Anterior cingulate cortex (tissue), 58 donors: ENCODE data around the gene SPIRE1.
A peak's percentile ranks its signal among the peaks of the same experiment; 100 is the strongest.
"Not testable (repeated sequence)": the region's sequence is repeated elsewhere in the genome, so short reads cannot be mapped to it uniquely, and the experiment has no call there.

Source experiments
- DNase-seq, 58 donors: peaks; one replicate each; lab custom pipeline; 2025; lab: John Stamatoyannopoulos, UW

The SPIRE1 gene

DNA sequence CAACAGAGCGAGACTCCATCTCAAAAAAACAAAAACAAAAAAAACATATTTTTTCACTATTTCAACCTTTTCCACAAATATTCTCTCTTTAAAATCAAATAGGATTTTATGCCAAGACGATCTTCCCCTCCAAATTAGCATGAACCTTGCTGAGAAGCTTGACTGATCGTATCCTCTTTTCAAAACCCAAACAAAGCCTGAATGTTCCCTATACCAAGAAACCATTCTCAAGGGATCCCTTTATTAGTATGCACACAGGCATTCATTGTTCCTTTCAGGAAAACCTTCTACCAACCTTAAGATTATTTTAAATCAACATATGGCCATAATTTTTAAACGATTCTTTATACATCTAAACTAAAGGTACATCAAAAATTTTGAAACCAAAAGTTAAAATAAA is 6.3 kb downstream of the SPIRE1 start:
- DNase-seq, result no peak

DNA sequence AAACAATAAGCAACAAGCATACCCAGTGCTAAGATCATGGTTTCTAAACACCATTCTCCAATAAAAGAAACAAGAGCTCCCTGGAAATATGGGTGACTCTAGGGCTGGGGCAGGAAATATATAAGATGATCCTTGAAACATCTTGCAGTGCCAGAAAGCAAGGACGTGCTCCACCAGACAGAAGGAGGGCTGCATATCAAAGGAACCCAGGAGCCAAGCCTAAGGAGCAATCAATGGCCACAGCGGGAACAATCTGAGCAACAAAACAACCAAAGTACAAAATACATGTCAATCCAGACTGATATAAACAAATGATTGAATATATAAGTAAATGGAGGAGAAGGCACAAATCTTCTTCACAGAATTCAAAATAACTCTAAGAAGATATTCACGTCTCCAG is 10.1 kb downstream of the SPIRE1 start:
- no peak for DNase-seq

DNA sequence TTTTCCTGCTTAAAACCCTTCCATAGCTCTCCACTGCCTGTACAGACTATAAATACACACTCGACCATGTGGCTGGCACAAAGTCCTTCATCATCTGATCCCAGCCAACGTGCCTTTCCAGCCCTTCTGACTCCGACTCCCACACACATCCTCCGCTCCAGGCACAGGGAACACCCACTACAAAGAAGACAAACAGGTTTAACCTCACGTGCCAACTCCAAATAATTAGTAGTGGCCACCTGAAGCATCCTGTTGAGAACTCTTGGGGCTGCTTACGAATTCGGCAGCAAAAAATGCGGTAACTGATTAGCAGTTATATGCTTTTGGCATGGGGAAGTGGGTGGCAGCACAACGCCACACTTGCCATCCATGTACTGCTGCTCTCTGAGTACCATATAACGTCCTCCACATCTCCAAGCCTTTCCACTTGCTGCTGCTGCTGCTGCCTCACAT is 12.1 kb downstream of the SPIRE1 start:
- peak in 37 of 58 donors; percentile 5 to 72 (median 24) for DNase-seq

DNA sequence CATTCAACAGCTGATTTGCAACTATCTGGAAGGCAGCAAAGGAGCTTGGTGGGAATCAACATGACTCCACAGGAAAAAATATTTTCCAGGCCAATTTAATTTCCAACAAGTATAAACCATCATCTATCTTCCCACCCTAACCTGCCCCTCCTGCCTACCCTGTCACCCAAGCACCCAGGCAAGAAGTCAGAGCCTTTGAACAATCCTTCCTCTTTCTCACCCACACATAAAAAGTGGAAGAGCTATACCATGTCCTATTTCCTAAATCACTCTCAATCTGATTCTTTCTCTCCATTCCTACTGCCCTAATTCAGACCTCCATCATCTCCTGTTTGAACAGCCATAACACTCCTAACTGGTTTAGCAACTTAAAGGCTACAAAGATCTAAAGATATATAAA is 12.7 kb downstream of the SPIRE1 start:
- no peak for DNase-seq

GRCh38 chr18:12643756-12644155 is 14.2 kb downstream of the SPIRE1 start:
- not testable (repeated sequence) for DNase-seq

GRCh38 chr18:12640881-12641200 is 17.1 kb downstream of the SPIRE1 start:
- no peak for DNase-seq

GRCh38 chr18:12639990-12640880 is 17.7 kb downstream of the SPIRE1 start:
- peak in 2 of 58 donors; percentile 6 to 10 for DNase-seq

DNA sequence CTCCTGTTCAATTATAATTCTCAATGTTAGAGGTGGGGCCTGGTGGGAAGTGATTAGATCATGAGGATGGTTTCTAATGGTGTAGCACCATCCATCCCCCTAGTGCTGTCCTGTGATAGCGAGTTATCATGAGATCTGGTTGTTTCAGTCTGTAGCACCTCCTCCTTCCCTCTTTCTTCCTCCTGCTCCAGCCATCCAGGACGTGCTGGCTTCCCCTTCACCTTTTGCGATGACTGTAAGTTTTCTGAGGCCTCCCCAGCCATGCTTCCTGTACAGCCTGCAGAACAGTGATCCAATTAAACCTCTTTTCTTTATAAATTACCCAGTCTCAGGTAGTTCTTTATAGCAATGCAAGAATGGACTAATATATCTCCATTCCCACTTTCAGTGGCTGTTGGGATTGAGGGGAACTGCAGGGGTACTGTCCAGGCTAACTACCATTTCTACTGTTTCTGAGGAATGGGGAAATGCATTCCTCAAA is 19.2 kb downstream of the SPIRE1 start:
- DNase-seq, result no peak

DNA sequence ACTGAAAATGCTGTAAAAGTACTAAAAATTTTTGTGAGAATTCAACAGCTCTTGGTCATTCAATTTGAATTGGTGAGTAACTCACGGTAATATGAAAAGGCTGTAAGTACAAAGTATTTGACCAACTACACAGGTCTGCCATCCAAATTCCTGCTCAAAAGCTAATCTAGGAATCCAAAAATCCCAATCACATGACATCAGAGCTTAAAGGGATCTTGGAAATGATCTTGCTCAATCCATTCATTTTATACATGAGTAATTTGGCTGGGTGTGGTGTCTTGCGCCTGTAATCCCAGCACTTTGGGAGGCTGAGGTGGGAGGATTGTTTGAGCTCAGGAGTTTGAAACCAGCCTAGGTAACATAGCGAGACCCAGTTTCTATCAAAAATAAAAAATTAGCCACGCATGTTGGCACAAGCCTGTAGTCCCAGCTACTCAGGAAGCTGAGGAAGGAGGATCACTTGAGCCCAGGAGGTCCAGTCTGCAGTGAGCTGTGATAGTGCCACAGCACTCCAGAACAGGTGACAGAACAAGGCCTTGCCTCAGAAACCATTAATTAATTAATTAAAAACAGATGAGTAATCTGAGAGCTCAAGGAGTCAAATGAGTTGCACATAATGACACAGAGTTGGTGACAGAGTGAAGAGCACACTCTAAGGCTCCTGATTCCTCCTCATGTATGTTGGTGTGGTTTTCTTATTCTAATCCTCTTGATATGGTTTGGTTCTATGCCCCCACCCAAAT is 19.8 kb downstream of the SPIRE1 start:
- DNase-seq, result no peak

- no peak for DNase-seq
Measured at GRCh38 chr18:12637393-12637792, 20.5 kb downstream of the SPIRE1 start.

- no peak for DNase-seq
Measured at GRCh38 chr18:12631831-12632477, 26.0 kb downstream of the SPIRE1 start.

- DNase-seq, result no peak
Measured at GRCh38 chr18:12630136-12630535, 27.8 kb downstream of the SPIRE1 start.

DNA sequence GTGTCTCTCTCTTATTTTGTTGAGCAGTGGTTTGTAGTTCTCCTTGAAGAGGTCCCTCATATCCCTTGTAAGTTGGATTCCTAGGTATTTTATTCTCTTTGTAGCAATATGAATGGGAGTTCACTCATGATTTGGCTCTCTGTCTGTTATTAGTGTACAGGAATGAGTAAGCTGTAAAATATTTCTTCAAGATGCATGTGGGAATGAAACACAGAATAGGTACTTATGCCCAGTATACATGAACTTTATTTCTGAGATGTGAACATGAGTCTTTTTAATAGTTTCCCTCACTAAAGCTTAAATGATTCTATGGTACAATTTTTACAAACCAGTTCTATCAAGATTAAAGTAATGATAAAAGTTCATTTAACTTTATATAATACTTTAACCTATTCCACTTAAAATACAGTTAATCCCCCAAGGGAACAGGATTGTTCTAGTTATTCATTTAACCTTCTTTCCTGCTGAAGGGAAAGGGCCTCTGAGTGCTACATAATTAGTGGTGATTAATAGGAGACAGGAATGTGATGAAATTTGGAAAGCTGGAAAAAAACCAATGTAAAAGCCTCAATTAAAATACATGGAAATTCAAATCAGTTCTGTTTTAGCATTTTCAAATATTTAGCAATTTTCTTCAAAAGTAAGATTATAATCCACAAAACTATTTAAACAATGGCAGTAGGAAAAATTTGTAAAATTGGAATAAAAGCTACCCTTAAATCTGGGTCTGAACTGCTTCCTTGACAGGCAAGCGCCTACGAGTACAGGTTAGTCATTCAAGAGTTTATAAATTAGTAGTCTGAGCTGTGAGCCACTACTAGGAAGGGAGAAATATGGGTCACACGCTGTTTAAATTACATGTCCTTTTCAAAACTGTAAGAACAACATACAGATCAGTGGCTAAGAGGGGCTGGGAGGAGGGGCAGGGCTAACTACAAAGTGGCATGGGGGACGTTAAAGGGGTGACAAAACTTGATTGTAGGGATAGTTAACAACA is 28.9 kb downstream of the SPIRE1 start:
- no peak for DNase-seq

DNA sequence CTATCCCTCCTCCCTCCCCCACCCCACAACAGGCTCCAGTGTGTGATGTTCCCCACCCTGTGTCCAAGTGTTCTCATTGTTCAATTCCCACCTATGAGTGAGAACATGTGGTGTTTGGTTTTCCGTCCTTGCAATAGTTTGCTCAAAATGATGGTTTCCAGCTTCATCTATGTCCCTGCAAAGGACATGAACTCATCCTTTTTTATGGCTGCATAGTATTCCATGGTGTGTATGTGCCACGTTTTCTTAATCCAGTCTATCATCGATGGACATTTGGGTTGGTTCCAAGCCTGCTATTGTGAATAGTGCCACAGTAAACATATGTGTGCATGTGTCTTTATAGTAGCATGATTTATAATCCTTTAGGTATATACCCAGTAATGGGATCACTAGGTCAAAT is 30.7 kb downstream of the SPIRE1 start:
- DNase-seq, result not testable (repeated sequence)

DNA sequence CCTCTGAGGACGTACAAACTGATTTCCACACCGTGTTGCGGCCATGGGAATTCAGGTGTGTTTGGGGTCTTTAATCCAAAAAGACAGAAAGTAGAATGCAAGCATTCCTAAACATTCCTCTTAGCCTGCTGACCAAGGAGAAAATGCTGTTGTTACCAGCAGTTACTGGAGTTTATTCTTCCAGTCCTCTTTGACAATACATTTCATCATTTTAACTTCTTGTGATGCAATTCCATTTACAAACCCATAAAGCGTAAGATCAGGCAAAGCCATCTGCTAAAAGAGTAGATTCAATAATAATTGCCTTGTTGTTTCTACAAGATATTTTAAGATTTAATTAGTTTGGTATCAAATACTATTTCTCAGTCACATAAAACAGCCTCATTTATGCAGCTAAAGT is 32.7 kb downstream of the SPIRE1 start:
- no peak for DNase-seq

- DNase-seq, result no peak
Measured at GRCh38 chr18:12621742-12622306, 36.1 kb downstream of the SPIRE1 start.

DNA sequence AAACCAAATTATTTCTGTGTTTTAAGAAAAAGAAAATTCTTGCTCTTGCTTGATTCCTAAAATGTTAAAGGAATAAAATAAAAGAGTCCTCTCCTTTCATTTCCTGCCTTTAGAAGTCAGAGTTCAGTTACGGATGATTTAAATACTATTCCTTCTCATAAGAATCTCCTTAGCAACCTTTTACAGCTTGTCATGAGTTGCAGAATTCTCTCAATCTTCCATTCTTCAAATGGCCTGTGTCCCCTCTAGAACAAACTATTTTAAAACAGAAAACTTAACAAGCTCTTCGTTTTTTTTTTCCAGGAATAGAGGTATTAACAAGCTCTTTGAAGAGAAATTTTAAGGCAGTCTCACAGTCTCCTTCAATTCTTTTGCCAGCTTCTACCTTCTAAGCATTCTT is 42.2 kb downstream of the SPIRE1 start:
- DNase-seq, result no peak

DNA sequence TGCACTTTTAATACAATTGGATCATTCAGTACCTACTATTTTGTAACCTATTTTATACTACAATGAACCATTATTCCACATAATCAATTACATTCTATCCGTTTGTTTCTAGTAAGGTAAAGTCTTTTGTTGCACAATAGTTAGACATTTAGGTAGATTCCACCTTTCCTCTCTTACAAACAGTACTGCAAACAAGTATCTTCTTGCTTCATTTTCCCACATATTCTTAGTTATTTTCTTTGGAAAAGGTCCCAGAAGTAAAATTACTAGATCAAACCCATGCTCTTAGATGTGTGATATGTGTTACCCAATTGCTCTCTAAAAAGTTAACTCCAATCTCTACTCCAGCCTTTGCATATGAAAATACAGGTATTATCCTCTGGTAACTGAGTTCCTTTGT is 49.6 kb downstream of the SPIRE1 start:
- no peak for DNase-seq

GRCh38 chr18:12606592-12607315 is 51.2 kb downstream of the SPIRE1 start:
- DNase-seq, result peak in 1 of 58 donors; percentile 21
